HEK293T (cell line): ENCODE data around the gene ITGA8.

Experiments used
- CTCF ChIA-PET: fragments of 350-600 bp; formaldehyde crosslinking; extraction: SDS; loops from one replicate; lab custom pipeline; 2021; ENCODE audit warnings: antibody characterized with exemption, inconsistent platforms; lab: Yijun Ruan, JAX
- POLR2A ChIA-PET: fragments of 350-600 bp; formaldehyde crosslinking; extraction: SDS; loops from one replicate; lab custom pipeline; 2020; ENCODE audit warnings: antibody characterized with exemption, inconsistent platforms; lab: Yijun Ruan, JAX
- DNase-seq: peaks from one replicate; pipeline ENCODE4 v3.0.0; 2012; ENCODE audit warnings: mixed read lengths; ENCODE audit errors: extremely low spot score
- ARNT ChIP-seq: fragments of 450-650 bp; IDR thresholded peaks from 2 replicates; pipeline ENCODE4 v1.6.1; 2017; ENCODE audit warnings: mild to moderate bottlenecking
- BHLHE40 ChIP-seq: fragments of 450-650 bp; IDR thresholded peaks from 2 replicates; pipeline ENCODE4 v1.6.1; 2016; ENCODE audit warnings: mild to moderate bottlenecking, moderate library complexity, borderline replicate concordance
- CTBP1 ChIP-seq: fragments of 450-650 bp; IDR thresholded peaks from 2 replicates; pipeline ENCODE4 v1.6.1; 2016; ENCODE audit warnings: borderline replicate concordance
- ELF4 ChIP-seq: fragments of 450-650 bp; IDR thresholded peaks from 2 replicates; pipeline ENCODE4 v1.6.1; 2017; ENCODE audit warnings: antibody characterized with exemption
- FOXA1 ChIP-seq: fragments of 450-650 bp; IDR thresholded peaks from 2 replicates; pipeline ENCODE4 v1.6.1; 2016; ENCODE audit warnings: mild to moderate bottlenecking
- FOXK2 ChIP-seq: fragments of 450-650 bp; IDR thresholded peaks from 2 replicates; pipeline ENCODE4 v1.6.1; 2016; ENCODE audit warnings: mild to moderate bottlenecking
- FOXM1 ChIP-seq: fragments of 450-650 bp; IDR thresholded peaks from 2 replicates; pipeline ENCODE4 v1.6.1; 2017; ENCODE audit warnings: mild to moderate bottlenecking, borderline replicate concordance
- HDGF ChIP-seq: fragments of 450-650 bp; IDR thresholded peaks from 2 replicates; pipeline ENCODE4 v1.6.1; 2017; ENCODE audit warnings: antibody characterized with exemption, borderline replicate concordance
- L3MBTL2 ChIP-seq: fragments of 450-650 bp; conservative IDR thresholded peaks from 2 replicates; pipeline ENCODE4 v1.6.1; 2016; ENCODE audit warnings: mild to moderate bottlenecking
- LEF1 ChIP-seq: fragments of 450-650 bp; IDR thresholded peaks from 2 replicates; pipeline ENCODE4 v1.6.1; 2017; ENCODE audit warnings: mild to moderate bottlenecking, borderline replicate concordance
- NFRKB ChIP-seq: fragments of 450-650 bp; IDR thresholded peaks from 2 replicates; pipeline ENCODE4 v1.6.1; 2016; ENCODE audit warnings: mild to moderate bottlenecking, moderate library complexity
- SP1 ChIP-seq: fragments of 450-650 bp; IDR thresholded peaks from 2 replicates; pipeline ENCODE4 v1.6.1; 2017
- SUZ12 ChIP-seq: fragments of 450-650 bp; IDR thresholded peaks from 2 replicates; pipeline ENCODE4 v1.6.1; 2016; ENCODE audit warnings: mild to moderate bottlenecking
- TARDBP ChIP-seq: fragments of 450-650 bp; IDR thresholded peaks from 2 replicates; pipeline ENCODE4 v1.6.1; 2016
- ZNF384 ChIP-seq: fragments of 450-650 bp; IDR thresholded peaks from 2 replicates; pipeline ENCODE4 v1.6.1; 2016
- TF ChIP-seq, protein P1 (sequence below): fragments of 450-650 bp; IDR thresholded peaks from 2 replicates; pipeline ENCODE4 v1.6.1; 2016

Gene ITGA8

DNA sequence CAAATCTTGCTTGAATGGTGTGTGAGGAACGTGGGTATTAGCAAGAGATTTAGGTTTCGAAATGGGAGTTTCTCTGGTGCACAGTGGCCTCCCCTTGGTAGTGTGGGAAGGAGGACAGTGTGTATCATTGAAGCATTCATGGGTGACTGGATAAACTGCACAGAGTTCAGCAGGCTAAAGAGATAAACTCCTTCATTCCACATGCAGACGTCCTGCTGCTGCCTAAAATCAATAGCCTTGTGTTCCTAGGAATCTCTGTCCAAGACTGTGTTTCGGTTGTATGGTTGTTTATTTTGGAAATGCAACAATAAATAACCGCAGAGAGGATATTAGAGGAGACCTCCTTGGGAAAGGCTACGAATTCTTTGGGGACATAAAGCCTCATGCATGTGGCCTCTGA is 247.7 kb downstream of the ITGA8 start:
- CTCF ChIA-PET, result no interaction called here
- TF ChIP-seq LEF1 (no peak), CTBP1 (no peak), FOXM1 (no peak), L3MBTL2 (no peak), FOXA1 (no peak), FOXK2 (no peak), SUZ12 (no peak), SP1 (no peak), HDGF (no peak), NFRKB (no peak), ZNF384 (no peak), ARNT (no peak), ELF4 (no peak), BHLHE40 (no peak), TARDBP (no peak)
- TF ChIP-seq, protein P1, sequence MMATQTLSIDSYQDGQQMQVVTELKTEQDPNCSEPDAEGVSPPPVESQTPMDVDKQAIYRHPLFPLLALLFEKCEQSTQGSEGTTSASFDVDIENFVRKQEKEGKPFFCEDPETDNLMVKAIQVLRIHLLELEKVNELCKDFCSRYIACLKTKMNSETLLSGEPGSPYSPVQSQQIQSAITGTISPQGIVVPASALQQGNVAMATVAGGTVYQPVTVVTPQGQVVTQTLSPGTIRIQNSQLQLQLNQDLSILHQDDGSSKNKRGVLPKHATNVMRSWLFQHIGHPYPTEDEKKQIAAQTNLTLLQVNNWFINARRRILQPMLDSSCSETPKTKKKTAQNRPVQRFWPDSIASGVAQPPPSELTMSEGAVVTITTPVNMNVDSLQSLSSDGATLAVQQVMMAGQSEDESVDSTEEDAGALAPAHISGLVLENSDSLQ, result no peak
- POLR2A ChIA-PET, result no interaction called here
- DNase-seq, result no peak

DNA sequence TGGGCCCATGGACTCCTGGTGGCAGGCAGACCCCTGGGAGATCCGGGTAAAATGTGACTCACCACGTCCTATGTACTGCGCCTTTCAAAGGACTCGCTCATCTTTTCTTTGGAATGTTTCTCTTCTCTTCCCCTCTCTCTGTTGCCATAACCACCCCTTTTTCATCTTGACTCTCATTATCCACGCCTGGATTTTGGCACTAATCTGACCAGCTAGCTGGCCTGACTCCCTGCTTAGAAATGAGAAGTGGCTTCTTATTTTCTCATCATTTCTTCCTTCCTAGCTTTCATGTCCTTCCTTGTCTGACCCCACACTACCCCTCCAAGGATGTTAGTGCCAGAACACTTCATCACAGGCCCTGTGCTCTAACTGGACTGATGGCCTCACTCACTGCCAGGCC is 250.6 kb downstream of the ITGA8 start:
- POLR2A ChIA-PET, result no interaction called here
- DNase-seq, result no peak
- CTCF ChIA-PET, result no interaction called here
- no peak for TF ChIP-seq ARNT
- TF ChIP-seq SP1, result no peak
- no peak for TF ChIP-seq LEF1
- no peak for TF ChIP-seq BHLHE40
- no peak for TF ChIP-seq TARDBP
- TF ChIP-seq FOXK2, result no peak
- no peak for TF ChIP-seq ELF4
- TF ChIP-seq, protein P1, result no peak
- no peak for TF ChIP-seq NFRKB
- TF ChIP-seq FOXA1, result no peak

DNA sequence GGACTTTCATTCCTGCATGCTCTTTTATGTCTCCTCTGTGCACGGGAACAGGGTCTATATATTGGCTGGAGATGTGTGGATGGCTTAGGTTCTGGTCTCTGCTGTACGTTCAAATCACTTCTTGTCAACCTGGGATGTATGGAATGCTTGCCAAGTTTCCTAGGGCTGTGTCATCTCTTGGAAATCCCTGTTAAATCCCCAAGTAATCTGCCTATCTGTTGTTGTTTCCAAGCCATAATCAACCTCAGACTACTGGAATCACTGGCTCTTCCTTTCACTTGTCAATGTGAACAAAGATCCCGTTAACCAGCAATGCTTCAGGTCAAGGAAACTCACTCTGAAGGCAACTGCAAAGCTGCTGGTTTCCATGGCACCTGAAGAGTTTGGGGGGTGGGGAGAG is 255.3 kb downstream of the ITGA8 start:
- DNase-seq, result no peak
- TF ChIP-seq CTBP1, result no peak
- CTCF ChIA-PET, result no interaction called here
- POLR2A ChIA-PET, result no interaction called here
